Fibroblast of skin of back (primary cell): ENCODE measurements around the gene C1orf226.
A peak's percentile ranks its signal among the peaks of the same experiment; 100 is the strongest.

Experiments
- DNase-seq: peaks from one replicate; pipeline ENCODE4 v3.0.0-alpha.2; 2013

Gene C1orf226

DNA sequence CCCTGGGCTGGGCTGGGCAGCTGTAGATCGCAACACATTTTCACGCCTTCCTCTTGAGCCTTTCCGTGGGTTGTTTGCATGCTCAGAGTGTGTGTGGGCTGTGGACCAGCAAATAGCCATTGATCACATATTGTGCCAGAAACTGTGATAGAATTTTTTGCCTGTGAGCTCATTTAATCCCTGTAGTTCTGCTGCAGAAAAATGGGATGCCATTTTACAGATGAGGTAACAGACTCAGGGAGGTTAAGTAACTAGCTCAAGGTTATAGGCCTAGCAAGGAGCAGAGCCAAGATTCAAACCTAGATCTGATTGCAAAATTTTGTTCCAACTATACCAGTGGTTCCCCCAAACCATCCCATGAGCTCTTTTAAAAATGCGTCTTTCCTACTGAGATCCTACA is 15.4 kb upstream of the C1orf226 start:
- no peak for DNase-seq

DNA sequence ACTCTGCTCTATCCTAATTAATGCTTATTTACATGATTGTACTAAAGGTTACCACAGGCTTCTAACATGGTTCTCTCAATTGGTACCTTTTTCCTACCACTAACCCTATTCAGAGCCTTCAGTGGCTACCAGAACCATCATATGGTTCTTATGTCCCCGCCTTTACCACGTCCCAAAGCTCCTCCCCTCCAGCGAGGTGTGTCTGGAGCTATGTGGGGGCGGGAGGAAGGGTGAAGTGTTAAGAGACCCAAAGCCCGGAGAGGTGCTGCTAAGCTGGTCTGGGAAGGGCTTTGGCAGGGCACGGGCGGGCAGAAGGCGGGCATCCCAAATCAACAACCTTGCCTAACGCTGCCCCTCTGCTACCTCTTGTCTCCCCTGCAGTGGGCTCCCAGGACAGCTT is 14.9 kb upstream of the C1orf226 start:
- no peak for DNase-seq

DNA sequence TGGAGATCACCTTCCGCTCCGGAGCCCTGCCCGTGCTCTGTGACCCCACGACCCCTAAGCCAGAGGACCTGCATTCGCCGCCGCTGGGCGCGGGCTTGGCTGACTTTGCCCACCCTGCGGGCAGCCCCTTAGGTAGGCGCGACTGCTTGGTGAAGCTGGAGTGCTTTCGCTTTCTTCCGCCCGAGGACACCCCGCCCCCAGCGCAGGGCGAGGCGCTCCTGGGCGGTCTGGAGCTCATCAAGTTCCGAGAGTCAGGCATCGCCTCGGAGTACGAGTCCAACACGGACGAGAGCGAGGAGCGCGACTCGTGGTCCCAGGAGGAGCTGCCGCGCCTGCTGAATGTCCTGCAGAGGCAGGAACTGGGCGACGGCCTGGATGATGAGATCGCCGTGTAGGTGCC is 14.5 kb upstream of the C1orf226 start:
- DNase-seq = no peak

DNA sequence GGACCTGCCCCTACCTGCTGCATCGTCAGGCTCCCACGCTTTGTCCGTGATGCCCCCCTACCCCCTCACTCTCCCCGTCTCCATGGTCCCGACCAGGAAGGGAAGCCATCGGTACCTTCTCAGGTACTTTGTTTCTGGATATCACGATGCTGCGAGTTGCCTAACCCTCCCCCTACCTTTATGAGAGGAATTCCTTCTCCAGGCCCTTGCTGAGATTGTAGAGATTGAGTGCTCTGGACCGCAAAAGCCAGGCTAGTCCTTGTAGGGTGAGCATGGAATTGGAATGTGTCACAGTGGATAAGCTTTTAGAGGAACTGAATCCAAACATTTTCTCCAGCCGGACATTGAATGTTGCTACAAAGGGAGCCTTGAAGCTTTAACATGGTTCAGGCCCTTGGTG is 13.8 kb upstream of the C1orf226 start:
- DNase-seq = no peak

DNA sequence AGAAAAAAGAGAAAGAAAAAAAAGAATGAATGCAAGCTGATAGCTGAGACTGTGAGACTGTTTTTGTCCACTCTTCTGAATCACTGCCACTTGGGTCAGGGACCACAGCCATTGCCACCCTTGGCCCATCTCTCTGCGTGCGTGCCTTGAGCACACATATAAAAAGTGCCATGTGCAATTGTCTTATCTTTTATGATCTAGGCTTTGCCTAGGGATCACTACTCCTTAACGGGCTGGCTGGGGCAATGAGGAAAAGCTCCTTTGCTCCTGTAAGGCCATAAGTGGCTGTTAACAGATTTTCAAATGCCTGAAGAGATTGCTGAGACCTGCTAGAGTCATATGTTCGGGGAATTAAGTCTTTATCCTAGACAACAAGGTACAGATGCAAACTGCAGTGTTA is 13.1 kb upstream of the C1orf226 start:
- DNase-seq = no peak

DNA sequence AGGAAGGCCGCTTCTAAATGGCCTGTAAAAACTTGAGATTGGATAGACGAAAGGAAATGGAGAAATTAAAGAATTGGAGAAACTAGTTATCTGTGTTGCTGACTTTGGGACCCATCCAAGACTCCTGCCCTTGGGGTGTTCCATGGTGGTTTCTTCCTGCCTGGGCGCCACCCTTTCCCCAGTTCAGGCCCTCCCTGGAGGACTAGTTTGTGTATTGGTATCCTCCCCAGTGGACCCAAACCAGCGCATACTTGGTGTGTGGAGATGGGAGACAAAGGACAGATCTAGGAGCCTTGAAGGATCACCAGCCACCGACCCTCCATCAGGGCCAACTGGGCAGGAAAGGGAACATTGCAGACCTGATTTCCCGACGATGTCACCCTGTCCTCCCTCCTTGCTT is 12.0 kb upstream of the C1orf226 start:
- no peak for DNase-seq

DNA sequence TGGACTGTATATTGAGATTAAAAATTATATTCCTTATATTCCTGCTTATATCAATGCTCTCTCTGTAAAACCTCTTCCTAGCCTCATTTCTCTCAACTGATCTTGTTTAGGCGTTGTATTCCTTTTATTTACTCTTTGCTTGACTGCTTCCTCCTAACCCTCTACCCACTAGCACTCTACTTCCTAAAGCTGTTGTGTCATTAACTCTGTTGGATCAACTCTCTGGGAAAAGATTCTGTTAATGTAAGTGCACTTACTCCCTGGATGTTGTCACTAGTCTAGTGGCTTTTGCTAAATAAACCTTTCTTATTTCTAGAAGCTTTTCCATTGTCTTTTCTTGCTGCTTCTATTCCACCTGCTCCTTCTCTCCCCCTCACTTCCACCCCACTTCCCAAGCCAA is 11.4 kb upstream of the C1orf226 start:
- no peak for DNase-seq

DNA sequence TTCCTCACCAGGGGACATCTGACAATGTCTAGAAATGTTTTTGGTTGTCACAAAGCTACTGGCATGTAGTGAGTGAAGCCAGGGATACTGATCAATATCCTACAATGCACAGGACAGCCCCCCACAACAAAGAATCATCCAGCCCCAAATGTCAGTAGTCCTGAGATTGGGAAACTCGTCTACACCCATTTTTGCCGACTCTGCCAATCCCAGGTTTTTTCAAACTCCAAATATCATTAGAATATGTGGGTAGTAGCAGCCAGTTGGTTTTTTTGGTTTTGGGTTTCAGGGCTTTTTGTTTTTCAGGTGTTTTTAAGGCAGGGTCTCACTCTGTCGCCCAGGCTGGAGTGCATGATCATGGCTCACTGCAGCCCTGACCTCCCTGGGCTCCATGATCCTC is 10.8 kb upstream of the C1orf226 start:
- no peak for DNase-seq

DNA sequence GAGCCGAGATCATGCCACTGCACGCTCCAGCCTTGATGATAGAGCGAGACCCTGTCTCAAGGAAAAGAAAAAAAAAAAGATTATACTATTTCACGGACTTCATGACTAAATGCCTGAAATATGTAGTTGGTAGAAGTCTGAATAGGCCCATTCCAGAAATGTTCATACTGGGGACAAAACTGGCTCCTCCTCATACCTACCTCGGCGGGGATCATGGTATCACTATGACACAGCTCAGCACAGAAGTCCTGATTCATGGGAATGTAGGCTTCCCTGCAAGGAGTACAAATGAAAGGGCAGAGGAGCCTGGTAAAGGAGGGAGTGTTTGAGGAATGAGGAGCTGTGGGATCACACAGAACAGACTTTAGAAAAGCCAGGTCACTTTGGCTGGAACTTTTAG is 9.9 kb upstream of the C1orf226 start:
- peak; percentile 73 for DNase-seq

DNA sequence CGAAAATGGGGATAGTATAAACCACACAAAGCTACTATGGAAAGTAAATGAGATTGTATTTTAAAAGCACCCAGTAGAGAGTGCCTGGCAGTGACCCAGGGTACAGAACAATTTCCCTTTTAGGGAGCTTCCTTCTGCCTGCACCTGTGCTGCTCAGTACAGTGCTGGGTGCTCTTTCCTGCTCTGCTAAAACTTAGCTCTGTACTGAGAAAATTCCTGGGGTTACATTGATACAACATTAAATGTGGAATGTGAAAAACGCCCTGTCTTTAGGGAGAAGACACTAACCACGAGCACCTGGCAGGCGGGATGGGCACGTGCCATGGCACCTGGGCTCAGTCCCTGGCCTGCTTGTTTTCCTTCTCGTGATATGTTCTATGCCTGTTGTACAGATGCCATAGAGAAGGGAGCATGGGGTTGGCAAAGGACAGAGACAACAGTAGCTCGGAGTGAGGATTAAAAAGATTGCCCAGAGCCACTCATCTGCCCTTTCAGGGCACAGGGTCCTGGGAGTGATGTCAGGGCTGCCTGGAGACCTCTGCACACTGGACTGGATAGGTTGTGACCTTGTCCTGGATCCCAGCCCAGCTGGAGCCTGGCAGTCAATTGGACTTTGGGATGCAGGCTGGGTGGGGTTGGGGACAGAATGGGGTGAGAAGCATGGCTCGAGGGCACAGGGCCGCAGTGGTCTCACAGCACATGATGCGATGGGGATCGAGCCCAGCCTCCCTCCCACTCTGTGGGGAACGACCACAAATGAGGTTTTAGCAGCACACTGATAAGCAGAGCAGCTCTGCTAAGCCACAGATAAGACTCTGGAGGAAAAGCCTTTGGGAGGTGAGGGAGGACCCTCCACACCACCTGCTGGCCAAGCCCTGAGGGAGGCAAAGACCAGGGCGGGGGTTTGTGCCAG is 9.1 kb upstream of the C1orf226 start:
- no peak for DNase-seq

DNA sequence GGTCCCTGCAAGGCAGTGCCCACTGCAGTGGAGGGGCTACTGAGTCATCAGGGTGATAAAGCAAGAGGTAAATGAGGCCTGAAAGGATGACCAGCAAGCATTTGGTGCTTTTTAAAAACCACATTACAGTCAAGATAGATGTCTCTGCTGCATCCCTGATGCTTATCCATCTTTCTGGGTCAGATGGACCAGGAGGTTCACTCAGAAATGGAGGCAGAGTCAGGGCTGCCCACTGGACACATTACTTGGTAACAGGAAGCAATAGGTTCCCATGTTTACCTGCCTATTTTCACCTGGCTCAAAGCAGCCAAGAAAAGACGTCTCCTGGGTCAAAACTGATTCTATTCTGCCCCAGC is 8.5 kb upstream of the C1orf226 start:
- no peak for DNase-seq

DNA sequence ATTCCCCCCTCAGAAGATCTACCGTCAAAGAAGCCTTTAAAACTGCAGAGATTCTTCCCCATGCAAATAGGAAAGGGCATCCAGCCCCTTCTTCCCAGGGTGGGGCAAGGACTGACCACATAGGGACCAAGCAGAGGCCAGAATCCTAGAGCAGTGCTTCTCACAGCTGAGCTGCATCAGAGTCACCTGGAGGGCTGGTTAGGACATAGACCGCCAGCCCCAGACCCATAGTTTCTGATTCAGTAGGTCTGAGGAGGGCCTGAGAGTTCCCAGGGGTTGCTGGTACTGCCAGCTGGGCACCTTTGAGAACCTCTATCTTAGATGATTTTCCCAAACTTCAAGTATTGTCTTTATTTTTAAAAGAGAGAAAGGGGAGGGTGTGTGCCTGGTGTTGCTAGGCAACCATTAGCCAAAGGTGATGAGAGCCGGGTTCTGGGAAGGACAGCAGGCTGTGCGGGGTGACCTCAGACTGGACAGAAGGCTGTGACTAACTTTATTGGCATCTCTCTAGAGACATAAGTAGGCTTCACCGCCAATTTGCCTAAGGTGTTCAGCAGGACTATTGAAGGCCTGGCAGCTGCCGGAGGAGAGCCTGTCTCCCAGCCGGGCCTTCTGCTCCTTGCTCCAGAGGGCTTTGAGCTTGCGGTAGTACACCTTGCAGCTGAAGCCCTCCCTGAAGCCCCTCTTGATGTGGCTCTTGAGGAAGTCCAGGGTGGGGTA is 7.8 kb upstream of the C1orf226 start:
- no peak for DNase-seq

DNA sequence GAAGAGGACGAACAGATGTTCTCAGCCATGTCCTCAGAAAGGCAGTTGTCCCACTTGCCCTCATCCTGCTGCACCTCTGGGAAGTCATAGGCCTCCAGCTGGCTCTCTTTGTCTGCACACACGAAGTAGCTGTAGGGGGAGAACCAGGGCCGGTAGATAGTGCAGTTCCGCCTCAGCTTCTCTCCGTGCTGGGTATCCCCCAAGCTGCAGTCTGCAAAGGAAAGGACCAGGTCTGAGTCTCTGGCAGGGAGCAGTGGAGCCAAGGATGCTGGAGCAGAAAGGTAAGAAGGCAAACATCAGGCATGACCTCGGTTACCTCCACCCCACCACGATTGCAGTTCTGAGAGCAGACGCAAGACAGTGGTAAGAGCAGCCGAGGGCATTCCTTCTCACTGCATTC is 7.1 kb upstream of the C1orf226 start:
- DNase-seq = no peak

DNA sequence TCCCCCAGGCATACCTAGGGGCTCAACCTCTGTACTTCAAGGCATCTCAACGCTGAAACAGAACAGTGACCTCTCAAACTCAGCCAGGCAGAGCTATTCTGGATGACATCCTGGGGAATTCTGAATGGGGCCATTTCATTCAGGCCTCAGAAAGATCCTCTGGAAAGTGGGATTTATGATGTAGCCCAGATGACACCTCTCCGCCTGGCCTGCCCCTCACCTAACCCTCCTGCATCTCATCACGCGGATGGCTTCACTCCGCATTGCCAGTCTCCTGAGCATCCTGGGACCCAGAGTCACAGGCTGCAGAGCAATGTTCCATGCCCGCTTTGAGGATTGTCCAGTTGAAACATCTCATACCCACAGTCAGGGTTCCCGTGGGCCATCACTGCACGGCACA is 6.1 kb upstream of the C1orf226 start:
- no peak for DNase-seq

DNA sequence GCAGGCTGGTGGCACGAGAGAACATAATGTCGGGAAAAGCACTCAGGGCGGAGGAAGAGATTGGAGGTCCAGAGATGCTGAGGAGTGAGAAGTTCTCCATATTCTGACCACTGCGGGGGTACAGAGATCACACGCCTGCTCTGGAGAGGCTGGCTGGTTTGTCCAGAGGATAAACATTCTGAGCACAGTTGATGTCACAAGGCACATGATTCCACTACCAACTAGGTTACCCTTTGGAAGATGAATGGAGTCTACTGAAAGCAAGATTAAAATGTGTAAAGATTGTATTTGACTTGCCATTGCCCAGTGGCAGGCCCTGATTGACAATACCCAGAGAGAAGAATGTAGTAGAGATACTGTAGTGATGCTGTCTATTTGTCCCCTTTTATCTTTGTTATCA is 4.8 kb upstream of the C1orf226 start, which contains the start of gene SPATA46:
TSS of gene SPATA46 (minus strand) at position 164 of the 400 bp plus-strand sequence. CDS start at position 100, 64 bp downstream.
- no peak for DNase-seq

DNA sequence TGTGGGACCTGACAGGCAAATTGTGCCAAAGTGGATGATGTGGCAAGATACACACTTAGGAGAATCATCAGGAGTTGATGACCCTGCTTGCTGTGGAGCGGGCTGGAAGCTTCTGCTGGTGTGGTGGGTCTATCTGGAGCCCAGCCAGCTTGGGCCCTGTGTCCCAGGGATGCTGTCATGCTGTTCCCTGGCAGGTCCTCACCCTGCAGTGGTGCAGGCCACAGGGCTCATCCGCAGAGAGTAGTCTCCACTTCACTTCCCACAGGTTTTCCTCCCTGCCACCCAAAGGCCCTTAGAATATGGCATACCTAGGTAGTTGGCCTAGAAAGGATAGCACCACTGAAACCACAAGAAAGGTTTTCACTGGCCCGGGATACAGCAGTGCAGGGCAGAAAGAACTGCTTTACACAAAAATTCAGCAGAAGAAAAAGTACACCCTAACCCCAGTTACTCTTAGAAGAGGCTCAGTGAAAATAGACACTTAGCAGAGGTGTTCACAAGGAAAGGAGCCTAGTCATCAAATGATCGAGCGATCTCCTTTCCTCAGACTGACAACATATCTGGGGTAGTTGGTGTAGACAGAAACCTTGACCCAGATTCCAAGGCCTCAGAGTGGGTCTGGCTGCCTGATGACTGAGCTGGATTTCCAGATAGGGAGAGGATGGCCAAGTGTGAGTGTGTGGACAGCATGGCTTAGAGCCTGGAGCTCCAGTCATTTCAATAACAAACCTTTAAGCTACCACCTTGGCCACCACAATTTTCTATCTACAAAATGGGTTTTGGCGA is 1.3 kb upstream of the C1orf226 start:
- no peak for DNase-seq

DNA sequence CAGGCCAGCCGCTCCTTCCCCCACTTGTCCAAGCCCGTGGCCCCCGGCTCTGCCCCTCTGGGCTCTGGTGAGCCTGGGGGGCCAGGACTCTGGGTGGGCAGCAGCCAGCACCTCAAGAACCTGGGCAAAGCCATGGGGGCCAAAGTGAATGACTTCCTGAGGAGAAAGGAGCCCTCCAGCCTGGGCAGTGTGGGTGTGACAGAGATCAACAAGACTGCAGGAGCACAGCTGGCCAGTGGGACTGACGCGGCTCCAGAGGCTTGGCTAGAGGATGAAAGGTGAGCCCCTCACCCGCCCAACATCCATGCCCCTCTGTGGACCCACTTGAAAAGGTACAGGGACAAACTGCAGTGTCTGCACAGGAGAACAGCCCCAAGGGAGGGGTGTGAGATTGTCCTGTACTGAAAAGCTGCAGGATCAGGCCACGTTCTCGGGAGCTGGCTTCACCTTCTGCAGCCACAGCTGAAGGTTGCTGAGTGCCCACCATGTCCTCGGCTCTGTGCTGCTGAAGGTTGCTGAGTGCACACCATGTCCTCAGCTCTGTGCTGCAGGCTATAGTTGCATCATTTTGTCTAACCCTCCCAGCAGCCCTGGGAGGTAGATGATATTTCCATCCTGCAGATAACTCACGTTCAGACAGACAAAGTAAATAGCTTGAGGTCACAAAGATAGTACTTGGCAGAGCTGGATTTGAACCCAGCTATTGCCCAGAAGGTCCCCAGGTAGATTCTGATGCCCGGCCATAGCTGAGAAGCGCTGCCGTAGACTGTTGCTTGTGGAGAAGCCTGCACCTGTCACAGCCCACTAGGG is 618 bp downstream of the C1orf226 start:
- DNase-seq = no peak

DNA sequence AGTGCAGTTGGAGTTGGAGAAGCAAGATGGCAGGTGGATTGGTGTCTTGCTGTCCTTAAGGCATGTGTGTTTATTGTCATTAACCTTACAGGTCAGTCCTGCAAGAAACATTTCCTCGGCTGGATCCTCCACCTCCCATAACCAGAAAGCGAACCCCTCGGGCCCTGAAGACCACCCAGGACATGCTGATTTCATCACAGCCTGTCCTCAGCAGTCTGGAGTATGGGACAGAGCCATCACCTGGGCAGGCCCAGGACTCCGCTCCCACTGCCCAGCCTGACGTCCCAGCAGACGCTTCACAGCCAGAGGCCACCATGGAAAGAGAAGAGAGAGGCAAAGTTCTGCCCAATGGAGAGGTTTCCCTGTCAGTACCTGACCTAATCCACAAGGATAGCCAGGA is 1.6 kb downstream of the C1orf226 start:
- no peak for DNase-seq

DNA sequence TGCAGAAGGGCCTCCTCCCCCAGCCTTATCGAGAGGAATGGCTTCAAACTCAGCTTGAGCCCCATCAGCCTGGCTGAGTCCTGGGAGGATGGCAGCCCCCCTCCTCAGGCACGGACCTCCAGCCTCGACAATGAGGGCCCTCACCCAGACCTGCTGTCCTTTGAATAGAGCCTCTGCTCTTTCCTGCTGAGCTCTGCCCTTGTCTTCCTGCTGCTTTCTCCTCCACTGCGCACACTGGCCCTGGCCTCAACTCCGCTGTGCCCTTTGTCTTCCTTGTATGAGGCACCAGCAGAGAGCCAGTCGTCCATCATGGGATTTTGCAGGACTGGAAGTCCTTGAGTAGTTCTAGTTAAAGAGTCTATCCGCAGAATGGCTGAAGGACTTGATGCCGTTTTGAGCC is 2.0 kb downstream of the C1orf226 start:
- no peak for DNase-seq

DNA sequence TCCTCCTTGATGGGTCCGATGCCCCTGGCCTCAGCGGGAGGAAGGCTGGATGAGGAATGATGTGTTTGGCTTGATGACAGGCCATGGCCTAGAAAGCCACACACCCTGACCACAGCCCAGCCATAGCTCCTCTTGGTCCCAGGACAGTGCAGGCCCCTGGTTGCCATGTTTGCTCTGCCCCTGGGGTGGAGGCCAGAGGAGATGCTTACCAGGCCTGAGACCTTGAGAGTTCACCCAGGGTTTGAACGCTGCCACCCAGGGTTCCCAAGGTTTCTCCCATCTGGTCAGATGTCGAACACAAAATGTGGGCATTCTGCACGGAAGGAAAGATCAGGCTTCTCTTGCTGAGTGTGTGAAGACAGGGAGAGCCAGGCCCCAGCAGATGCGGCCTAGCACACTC is 2.6 kb downstream of the C1orf226 start:
- DNase-seq = no peak

DNA sequence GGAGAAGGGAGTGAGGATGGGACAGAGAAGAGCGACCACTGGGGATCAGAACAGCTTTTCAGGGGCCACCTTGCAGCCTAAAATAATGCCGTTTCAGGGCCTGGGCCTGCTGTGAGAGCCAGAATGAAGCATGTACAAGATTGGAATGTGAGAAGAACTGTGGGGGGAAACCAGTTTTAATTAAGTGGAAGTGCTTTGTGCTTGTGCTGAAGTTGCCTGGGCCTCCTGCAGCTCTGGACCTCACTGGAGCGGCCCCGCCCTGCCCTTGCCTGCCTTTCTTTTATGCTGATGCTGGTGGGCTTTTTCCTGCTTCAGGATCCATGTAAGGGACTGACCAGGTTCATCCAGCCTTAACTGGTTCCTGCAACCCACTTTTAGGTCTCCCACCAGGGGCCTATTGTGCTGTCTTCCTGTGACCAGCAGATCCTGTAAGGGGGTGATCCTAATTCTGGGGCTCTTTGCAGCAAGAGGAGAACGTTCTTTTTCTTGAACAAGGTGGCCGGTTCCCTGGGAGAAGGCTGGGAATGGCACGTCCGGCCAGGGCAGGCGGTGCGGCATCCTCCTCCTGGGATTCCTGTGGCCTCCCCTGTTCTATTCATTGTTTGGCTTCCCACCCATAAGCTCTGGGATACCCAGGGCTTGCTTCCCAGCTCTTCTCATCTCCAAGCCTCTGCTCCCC is 3.2 kb downstream of the C1orf226 start:
- no peak for DNase-seq

DNA sequence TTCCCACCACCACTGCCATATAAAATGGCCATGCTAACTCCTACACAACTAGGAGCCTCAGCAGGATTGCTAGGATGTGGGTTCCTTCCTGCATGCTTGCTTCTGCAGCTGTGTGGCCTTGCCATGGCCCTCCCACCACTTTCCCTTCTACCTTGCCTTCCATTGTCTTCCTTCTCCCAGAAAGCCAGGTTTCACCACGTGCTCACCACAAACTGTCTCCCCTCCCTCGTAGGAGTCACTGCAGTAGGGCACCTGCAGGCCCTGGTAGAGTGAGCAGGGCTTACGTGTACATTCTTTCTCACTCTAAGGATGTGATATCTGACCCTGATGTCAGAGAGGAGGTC is 3.7 kb downstream of the C1orf226 start:
- no peak for DNase-seq
